Activated T-cell treated with anti-CD3 and anti-CD28 coated beads, Interleukin-2, amount 50 U/mL, for 72 hours (primary cell): Measurements from ENCODE around the gene FRMPD1. TPM values are rescaled to one million over a fixed set of nuclear protein-coding genes. Genes with fewer than 3 reads are reported as not detected.

ENCODE experiments used
- ATAC-seq, 2 donors: fragments of 150-1000 bp; cut with Tn5 transposase; replicated peaks in 1 of 2; 2 replicates each; pipeline ENCODE4 v1.10.0; 2021; ENCODE audit warnings: moderate library complexity in 2 of 2, mild to moderate bottlenecking in 1 of 2
- DNase-seq, 2 donors: peaks; one replicate each; pipeline ENCODE4 v3.0.0; 2021 to 2022; ENCODE audit warnings: mixed read lengths in 1 of 2
- H3K27ac Mint-ChIP-seq: one replicate; pipeline ENCODE4 v1.8.0; 2022; ENCODE audit warnings: mild to moderate bottlenecking, moderate library complexity, mixed read lengths
- H3K27me3 Mint-ChIP-seq: one replicate; pipeline ENCODE4 v1.8.0; 2022; ENCODE audit warnings: low read depth, mixed read lengths
- H3K36me3 Mint-ChIP-seq, 2 donors: one replicate each; pipeline ENCODE4 v1.8.0; 2022; ENCODE audit warnings: mixed read lengths in 2 of 2, mild to moderate bottlenecking in 1 of 2; ENCODE audit not compliant: insufficient read depth in 2 of 2
- H3K4me1 Mint-ChIP-seq: one replicate; pipeline ENCODE4 v1.8.0; 2022; ENCODE audit warnings: low read depth, mixed read lengths
- H3K4me3 Mint-ChIP-seq, 2 donors: one replicate each; pipeline ENCODE4 v1.8.0; 2022; ENCODE audit warnings: mild to moderate bottlenecking in 2 of 2, mixed read lengths in 2 of 2, moderate library complexity in 2 of 2
- H3K9me3 Mint-ChIP-seq, 2 donors: one replicate each; pipeline ENCODE4 v1.8.0; 2022; ENCODE audit warnings: mixed read lengths in 2 of 2
- total RNA-seq, 2 donors: library from RNA; stranded (reverse); gene quantifications; one replicate each; pipeline ENCODE4 v1.2.3, GENCODE V29; 2022

The FRMPD1 gene
- total RNA-seq, 2 donors from 2014 or later = not detected

DNA sequence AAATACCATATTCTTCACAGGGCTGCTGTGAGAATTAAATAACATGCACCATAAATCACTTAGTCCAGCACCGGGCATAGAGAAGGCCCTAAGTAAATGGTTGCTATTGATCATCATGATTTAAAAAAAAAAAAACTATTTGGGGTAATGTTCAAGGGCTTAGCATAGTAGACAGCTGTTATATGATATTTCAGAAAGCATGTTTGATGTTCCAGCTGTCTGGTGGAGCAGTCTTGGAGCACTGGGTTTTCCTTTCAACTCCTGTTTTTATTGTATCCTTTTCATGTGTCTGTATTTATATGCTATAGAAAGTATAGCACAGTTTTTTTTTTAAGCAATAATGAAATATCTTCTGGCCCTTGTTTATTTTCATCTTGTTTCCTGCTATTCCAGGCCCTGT is 30.4 kb upstream of the FRMPD1 start:
- Mint-ChIP-seq H3K27me3 (no peaks in the 10 kb centered on the region), H3K36me3 (no peaks in the 10 kb centered on the region), H3K4me3 (no peak overlapping the region), H3K4me1 (no peaks in the 10 kb centered on the region), H3K27ac (no peak overlapping the region), H3K9me3 (no peaks in the 10 kb centered on the region)
- ATAC-seq (no peak), DNase-seq (no peak)

DNA sequence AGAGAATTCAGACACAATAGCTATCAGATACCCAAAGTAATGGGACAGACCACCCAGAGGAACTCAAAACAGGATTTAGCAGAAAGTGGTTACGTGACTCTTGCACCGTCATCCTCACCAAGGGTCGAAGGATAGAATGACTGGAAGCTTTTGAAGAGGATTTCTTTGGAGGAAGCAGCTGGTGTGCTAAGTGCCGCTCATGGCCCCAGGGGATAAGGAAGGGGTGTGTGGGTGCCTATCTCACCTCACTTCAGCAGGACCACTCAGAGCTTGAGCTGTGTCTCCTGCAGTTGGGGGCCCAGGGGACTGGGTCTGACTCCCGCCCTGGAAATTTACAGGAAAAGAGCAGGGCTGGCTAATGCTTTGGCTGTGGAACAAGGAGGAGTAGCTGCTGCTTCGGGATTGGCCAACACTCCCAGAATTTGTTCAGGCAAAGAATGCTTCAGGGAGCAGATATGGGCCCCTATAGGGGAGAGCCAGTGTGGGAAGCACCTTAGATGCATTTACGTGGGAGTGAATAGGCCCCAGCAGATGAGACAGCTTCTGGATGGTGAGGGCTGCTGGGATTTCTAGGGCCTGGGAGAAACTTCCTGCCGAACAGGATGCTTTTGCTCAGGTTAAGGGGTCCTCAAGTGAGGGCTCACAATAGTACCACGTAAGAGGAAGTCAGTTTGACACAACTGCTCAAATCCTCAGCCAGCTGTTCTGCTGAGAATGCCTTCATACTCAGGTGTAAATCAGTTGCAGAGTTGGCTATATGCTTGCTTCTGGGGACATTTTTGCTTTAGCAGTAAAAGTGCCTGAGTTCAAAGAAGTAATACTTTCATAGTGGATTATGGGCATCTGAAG is 29.3 kb upstream of the FRMPD1 start:
- no peaks in the 10 kb centered on the region for H3K36me3 Mint-ChIP-seq
- H3K4me1 Mint-ChIP-seq = no peaks in the 10 kb centered on the region
- no peaks in the 10 kb centered on the region for H3K27me3 Mint-ChIP-seq
- ATAC-seq (no peak), DNase-seq (no peak)
- H3K27ac Mint-ChIP-seq = no peak overlapping the region
- no peak overlapping the region for H3K4me3 Mint-ChIP-seq
- no peaks in the 10 kb centered on the region for H3K9me3 Mint-ChIP-seq

DNA sequence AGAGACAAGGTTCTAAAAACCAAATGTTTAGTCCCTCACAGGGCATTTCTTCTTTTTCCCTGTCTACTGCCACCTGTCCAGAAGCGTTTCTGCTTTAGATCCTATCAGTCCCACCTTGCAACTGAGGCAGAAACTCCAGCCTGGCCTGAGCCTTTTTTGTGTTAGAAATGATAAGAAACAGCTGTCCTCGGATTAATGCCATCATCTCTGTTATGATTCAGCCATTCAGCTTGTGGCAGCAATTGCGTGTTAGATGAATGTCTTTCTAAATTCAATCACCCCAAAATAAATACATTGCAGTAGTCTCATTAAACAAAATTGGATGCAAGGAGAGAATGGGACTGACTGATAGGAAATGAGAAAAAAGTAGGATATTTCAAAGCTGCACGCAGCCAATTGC is 28.3 kb upstream of the FRMPD1 start:
- H3K4me3 Mint-ChIP-seq = no peak overlapping the region
- H3K36me3 Mint-ChIP-seq = no peaks in the 10 kb centered on the region
- DNase-seq (no peak), ATAC-seq (no peak)
- no peaks in the 10 kb centered on the region for H3K9me3 Mint-ChIP-seq
- H3K27ac Mint-ChIP-seq = no peak overlapping the region
- no peaks in the 10 kb centered on the region for H3K4me1 Mint-ChIP-seq
- H3K27me3 Mint-ChIP-seq = no peaks in the 10 kb centered on the region

DNA sequence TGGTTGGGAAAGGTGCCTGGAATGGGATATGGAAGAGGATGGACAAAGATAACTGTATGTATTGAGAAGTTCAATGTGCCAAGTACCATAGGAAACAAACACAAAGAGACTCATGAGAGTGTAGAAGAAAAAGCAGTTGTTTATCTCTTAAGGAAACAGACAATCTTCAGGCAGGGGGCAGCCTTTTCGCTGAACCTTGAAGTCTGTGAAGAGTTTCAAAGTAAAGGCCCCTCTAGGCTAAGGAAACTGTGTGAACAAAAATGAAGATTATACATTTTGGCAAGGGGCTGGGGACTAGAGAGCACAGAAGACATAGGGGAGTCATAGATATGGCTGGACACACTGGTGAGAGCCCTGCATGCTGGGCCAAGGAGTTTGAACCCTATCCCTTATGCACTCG is 27.5 kb upstream of the FRMPD1 start:
- no peaks in the 10 kb centered on the region for H3K36me3 Mint-ChIP-seq
- no peaks in the 10 kb centered on the region for H3K9me3 Mint-ChIP-seq
- no peaks in the 10 kb centered on the region for H3K27me3 Mint-ChIP-seq
- H3K4me3 Mint-ChIP-seq = no peak overlapping the region
- DNase-seq (no peak), ATAC-seq (no peak)
- no peaks in the 10 kb centered on the region for H3K4me1 Mint-ChIP-seq
- H3K27ac Mint-ChIP-seq = no peak overlapping the region

DNA sequence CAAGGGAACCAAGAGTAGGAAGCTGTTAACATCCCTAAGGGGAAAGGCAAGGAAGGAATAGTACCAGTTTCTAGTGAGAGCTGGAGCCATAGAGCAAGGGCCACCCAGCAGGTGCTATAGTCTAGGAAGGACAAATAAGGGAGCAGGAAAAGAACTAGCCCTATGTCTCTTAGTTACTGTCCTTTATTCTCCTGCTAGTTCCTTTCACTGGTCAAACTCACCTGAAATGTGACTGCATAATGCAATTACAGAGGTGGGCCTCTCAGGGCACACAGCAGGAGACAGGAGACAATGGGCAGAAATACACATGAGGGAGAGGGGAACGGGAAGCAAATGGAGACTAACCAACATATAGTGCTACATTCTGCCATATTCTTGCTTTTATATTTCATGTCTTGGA is 26.7 kb upstream of the FRMPD1 start:
- DNase-seq = no peak
- no peaks in the 10 kb centered on the region for H3K27me3 Mint-ChIP-seq
- no peak overlapping the region for H3K4me3 Mint-ChIP-seq
- no peak for ATAC-seq
- no peaks in the 10 kb centered on the region for H3K4me1 Mint-ChIP-seq
- no peaks in the 10 kb centered on the region for H3K9me3 Mint-ChIP-seq
- no peak overlapping the region for H3K27ac Mint-ChIP-seq
- H3K36me3 Mint-ChIP-seq = no peaks in the 10 kb centered on the region

DNA sequence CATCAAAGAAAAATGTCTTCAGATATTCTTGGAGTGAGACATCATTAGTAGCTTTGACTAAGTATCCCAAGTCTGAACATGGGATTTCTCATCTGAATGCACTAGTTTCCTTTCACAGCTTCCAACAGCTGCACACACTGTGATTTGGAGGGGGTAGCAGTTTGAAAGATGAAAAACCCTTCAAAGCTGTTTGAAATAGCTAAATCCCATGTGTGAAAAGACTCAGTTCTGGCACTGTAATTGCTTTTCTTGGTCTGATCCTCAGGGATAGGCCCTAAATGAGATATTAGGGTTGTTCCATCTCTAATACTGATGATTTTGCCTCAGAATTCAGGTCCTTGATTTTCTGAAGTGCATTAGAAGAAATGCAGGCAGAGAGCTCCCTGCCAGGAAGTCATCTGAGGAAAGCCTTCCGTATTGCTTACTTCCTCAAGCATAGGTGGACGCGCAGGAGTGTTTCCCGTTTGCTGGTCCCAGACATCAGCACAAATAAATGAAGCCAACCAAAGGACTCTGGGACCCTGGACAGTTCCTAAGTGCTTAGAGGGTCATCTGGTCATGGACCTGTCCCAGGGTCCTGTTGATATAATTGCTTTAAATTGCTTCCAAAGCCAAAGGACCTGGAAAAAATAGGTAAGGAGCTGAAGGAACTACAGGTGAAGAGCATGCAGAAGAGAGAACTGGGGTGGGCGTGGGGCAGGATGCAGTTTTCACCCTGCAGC is 25.6 kb upstream of the FRMPD1 start:
- H3K4me1 Mint-ChIP-seq = no peaks in the 10 kb centered on the region
- DNase-seq = no peak
- H3K27me3 Mint-ChIP-seq = no peaks in the 10 kb centered on the region
- H3K9me3 Mint-ChIP-seq = no peaks in the 10 kb centered on the region
- H3K4me3 Mint-ChIP-seq = no peak overlapping the region
- no peaks in the 10 kb centered on the region for H3K36me3 Mint-ChIP-seq
- H3K27ac Mint-ChIP-seq = no peak overlapping the region
- ATAC-seq = no peak

DNA sequence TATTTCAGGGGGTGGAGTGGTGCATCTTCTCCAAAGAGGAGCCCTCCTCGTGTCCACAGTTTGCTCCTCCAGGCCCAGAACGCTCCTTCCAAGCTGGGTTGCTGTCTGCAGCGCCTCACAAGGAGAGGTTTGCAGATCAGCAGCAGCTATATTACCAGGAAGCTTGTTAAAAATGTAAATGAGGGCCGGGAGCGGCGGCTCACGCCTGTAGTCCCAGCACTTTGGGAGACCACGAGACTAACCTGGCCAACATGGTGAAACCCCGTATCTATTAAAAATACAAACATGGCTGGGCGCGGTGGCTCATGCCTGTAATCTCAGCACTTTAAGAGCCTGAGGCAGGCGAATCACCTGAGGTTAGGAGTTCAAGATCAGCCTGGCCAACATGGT is 25.0 kb upstream of the FRMPD1 start:
- Mint-ChIP-seq H3K4me3 (no peak overlapping the region), H3K27ac (no peak overlapping the region), H3K36me3 (no peaks in the 10 kb centered on the region), H3K9me3 (no peaks in the 10 kb centered on the region), H3K27me3 (no peaks in the 10 kb centered on the region), H3K4me1 (no peaks in the 10 kb centered on the region)
- ATAC-seq = no peak
- DNase-seq = no peak

DNA sequence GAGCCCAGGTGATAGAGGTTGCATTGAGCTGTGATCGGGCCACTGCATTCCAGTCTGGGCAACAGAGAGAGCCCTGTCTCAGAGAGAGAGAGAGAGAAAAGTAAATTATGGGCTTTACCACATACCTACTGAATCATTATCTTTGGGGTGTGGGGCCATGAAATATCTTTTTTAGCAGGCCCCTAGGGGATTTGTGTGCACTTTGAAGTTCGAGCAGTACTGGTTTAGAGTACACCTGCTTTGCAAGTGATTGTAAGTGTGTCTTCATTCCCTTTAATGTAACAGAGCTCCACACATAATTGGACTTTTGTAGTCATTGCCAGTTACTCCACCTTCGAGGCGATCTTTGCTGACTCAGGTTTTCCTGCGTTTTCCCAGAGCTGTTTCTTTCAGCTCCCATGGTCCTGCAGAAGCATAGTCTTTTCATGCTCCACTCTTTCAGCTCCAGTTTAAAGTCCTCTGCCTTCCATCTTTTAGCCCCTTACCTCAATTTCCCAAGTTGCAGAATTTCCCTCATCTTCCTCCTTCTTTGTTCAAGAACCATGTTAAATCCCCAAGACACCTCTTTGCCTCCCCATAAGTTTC is 24.0 kb upstream of the FRMPD1 start:
- Mint-ChIP-seq H3K4me1 (no peaks in the 10 kb centered on the region), H3K9me3 (no peaks in the 10 kb centered on the region), H3K27ac (no peak overlapping the region), H3K4me3 (no peak overlapping the region), H3K27me3 (no peaks in the 10 kb centered on the region), H3K36me3 (no peaks in the 10 kb centered on the region)
- ATAC-seq (no peak), DNase-seq (no peak)

DNA sequence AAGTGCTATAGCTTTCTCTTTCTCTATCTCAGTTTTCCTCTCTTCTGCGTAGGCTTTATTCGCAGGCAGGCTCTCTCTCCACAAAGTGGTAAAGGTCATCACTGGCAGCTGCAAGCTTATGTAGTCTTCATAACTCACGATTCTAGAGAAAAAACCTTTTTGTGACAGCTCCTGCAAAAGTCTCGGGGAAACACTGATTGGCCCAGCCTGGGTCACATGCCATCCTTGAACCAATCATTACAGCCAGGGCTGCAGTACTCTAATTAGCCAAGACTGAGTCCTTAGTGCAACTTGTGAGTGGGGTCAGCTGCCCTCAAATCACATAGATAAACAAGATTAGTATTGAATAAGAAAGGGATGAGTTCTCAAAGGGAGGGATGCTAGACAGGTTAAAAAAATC is 18.3 kb upstream of the FRMPD1 start:
- Mint-ChIP-seq H3K27me3 (peaks cover 7% of the 10 kb centered on the region), H3K9me3 (no peaks in the 10 kb centered on the region), H3K4me3 (no peak overlapping the region), H3K36me3 (no peaks in the 10 kb centered on the region), H3K4me1 (no peaks in the 10 kb centered on the region), H3K27ac (no peak overlapping the region)
- ATAC-seq (no peak), DNase-seq (no peak)

DNA sequence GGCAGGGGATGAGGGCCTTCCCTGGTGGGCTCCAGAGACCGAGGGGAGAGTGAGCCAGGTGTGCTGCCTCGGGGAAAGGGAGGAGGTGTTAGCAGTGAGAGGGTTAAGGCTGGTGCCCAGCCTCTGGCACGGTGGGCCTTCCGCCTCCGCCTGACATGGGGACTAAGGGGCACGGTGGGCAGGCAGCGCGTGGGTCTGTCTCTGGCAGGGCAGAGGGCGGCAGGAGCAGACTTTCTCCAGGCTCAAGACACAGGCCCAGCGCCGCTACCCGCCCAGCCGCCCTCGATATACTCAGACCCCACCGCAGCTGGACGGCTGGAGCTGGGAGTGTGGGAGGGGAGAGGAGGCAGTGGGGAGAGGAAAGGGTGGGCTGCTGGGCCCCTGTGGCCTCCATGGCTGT is 14.9 kb upstream of the FRMPD1 start:
- ATAC-seq (no peak), DNase-seq (no peak)
- Mint-ChIP-seq H3K9me3 (no peaks in the 10 kb centered on the region), H3K27ac (no peak overlapping the region), H3K4me3 (no peak overlapping the region), H3K4me1 (no peaks in the 10 kb centered on the region), H3K36me3 (no peaks in the 10 kb centered on the region), H3K27me3 (peaks cover 9% of the 10 kb centered on the region)

DNA sequence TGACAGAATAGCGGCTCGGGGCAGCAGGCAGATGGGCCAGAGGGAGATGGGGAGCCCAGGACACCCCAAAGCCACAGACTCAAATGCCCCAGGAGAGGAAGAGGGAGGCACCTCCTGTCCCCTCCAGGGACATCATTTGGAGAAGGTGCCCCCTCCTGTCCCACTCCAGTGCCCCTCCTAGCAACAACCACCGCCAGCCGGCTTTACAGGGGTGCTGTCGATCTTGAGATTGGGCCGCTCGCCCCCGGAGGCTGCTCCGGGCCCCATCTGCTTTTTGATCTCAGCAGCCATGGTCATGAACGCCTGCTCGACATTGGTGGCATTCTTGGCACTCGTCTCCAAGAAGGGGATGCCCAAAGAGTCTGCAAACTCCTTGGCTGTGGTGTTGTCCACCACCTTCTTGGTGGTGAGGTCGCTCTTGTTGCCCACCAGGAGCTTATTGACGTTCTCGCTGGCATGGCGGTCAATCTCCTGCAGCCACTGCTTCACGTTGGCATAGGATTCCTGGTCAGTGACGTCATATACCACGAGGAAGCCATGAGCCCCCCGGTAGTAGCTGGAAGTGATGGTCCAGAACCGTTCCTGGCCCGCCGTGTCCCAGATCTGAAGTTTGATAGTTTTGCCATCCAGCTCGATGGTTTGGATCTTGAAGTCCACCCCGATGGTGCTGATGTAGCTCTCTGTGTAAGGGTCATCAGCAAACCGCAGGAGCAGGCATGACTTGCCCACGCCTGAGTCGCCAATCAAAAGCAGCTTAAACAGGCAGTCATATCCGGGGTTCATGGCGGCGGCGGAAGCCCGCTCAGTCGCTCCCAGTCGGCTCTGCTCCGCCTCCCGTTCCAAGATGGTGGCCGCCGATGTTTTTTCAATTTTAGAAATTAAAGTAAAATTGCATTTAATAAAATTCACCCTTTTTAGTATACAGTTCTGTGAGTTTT is 14.0 kb upstream of the FRMPD1 start:
- Mint-ChIP-seq H3K36me3 (no peaks in the 10 kb centered on the region), H3K9me3 (no peaks in the 10 kb centered on the region), H3K27ac (no peak overlapping the region), H3K4me3 (no peak overlapping the region), H3K4me1 (no peaks in the 10 kb centered on the region), H3K27me3 (peaks cover 9% of the 10 kb centered on the region)
- ATAC-seq (no peak), DNase-seq (no peak)

DNA sequence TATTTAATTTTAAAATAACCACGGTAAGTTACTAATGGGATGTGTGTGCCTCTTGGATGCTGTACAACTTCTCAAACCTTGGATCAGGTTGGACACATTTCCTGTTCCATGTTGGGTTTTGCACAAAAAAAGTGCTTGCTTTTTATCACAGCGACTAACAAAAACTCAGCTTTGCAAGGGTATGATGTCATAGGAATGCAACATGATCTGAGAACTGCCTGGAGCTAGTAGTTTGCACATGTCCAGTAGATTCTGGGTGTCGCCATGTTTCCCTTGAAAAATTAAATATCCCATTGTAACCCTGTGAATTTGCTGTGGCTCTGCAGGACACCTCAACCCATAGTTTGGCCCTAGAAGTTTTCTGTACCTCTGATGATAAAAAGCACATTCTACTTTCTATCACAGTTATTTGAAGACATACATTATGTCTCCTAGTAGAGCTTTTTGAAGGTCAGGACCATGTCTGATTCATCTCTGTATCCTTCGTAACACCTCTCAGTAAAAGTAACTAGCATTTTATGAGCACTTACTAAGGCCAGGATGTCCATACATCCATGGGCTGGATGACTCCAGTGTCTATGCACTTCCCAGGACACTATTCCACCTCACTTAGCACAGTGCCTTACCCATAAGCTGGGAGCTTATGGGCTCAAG is 11.5 kb upstream of the FRMPD1 start:
- H3K27ac Mint-ChIP-seq = no peak overlapping the region
- no peaks in the 10 kb centered on the region for H3K9me3 Mint-ChIP-seq
- H3K4me3 Mint-ChIP-seq = no peak overlapping the region
- peaks cover 24% of the 10 kb centered on the region for H3K27me3 Mint-ChIP-seq
- H3K4me1 Mint-ChIP-seq = no peaks in the 10 kb centered on the region
- ATAC-seq = no peak
- H3K36me3 Mint-ChIP-seq = no peaks in the 10 kb centered on the region
- no peak for DNase-seq
